ENCODE measurements around the gene NMB. TPM values are rescaled to one million over a fixed set of nuclear protein-coding genes. Genes with fewer than 3 reads are reported as not detected.

The NMB gene
- total and polyA plus RNA-seq, 2 of the 13 experiments (the other 11 are each of a cell fraction or from before 2014, with no cell fraction given): 10.4 to 25.4 TPM

- H3K27me3 ChIP-seq (ENCODE audit: control insufficient read depth in 1 of 2, insufficient read depth in 2 of 2, low read length in 2 of 2): no peaks in the 10 kb centered on the region; a peak in 1 of 5 replicates
- no peak for DNase-seq (ENCODE audit: low spot score)
- intact Hi-C loops (cut with micrococcal nuclease; ENCODE audit: unreplicated experiment): loop anchor here (1.0 to 10.0 kb wide), 5 partner anchors 58 to 271 kb away; partner anchors contain the start of genes ALPK3 and SEC11A
- peaks cover 11% of the 10 kb centered on the region for H3K79me2 ChIP-seq (ENCODE audit: insufficient read depth, low read length)
- in situ Hi-C loops (cut with HindIII; ENCODE audit: extremely low pct_ligation_motif_present, low pct_unique_long_range_greater_than_20kb): loop anchor here (5.0 to 10.0 kb wide), 2 partner anchors 70 to 267 kb away; no protein-coding TSS in a partner anchor
- H3K36me3 ChIP-seq (replicated peaks in 1 of 2; ENCODE audit: control insufficient read depth in 1 of 2, insufficient read depth in 2 of 2, low read length in 2 of 2): no peaks in the 10 kb centered on the region; a peak in 1 of 5 replicates
- H2AFZ ChIP-seq (ENCODE audit: low read length): no peak overlapping the region
- WGBS (ENCODE audit: low lambda C conversion rate): 77% methylated on average over 4 of the region's 17 CpGs
- no peak for FAIRE-seq
- H3K4me3 ChIP-seq (replicated peaks in 1 of 3; ENCODE audit: insufficient read depth in 1 of 3, low read depth in 2 of 3, low read length in 3 of 3): peak overlapping the region; percentile 52 to 75 (median 56)
- BruUV-seq (replicated peaks): no TSS peak
- POLR2A ChIA-PET: interaction anchor here (1.1 to 2.6 kb wide), 3 partner anchors 26 to 57 kb away, joined by 4 to 11 read pairs (median 9); partner anchors contain the start of gene ZSCAN2
- H3K9ac ChIP-seq (ENCODE audit: insufficient read depth, low read depth, low read length): peak overlapping the region; percentile 71
- CTCF ChIA-PET (ENCODE audit: low intra/inter-chr PET ratio, low total read pairs): interaction anchor here (1.2 to 2.4 kb wide), 2 partner anchors 58 to 70 kb away, joined by 4 to 34 read pairs; partner anchors contain the start of gene ZSCAN2
- H3K27ac ChIP-seq (ENCODE audit: extremely low read length, insufficient read depth, low read length): peak overlapping the region; percentile 78
- TF ChIP-seq NR2C2 (CRISPR knock-in tag; IDR thresholded peaks at IDR 0.05; ENCODE audit: borderline replicate concordance) (no peak), RNF2 (conservative IDR thresholded peaks at IDR 0.05; ENCODE audit: low read depth) (no peak), ZNF224 (CRISPR knock-in tag; IDR thresholded peaks at IDR 0.05) (no peak), THAP7 (CRISPR knock-in tag; IDR thresholded peaks at IDR 0.05) (0 out of 2 replicates have a peak, but pooled peaks have one; percentile 73), ARHGAP35 (CRISPR knock-in tag; IDR thresholded peaks at IDR 0.05; ENCODE audit: borderline replicate concordance) (peak; percentile 58; the same call in 1 of the 2 replicates), ZNF557 (CRISPR knock-in tag; IDR thresholded peaks at IDR 0.05) (no peak), ZNF280D (CRISPR knock-in tag; IDR thresholded peaks at IDR 0.05) (no peak), ZNF709 (CRISPR knock-in tag; IDR thresholded peaks at IDR 0.05) (0 out of 2 replicates have a peak, but pooled peaks have one; percentile 38), KMT2A (CRISPR knock-in tag; IDR thresholded peaks at IDR 0.05) (0 out of 2 replicates have a peak, but pooled peaks have one; percentile 17), CREB3 (CRISPR knock-in tag; IDR thresholded peaks at IDR 0.05) (no peak), KDM5B (CRISPR knock-in tag; IDR thresholded peaks at IDR 0.05; ENCODE audit: borderline replicate concordance) (no peak), ARNT2 (CRISPR knock-in tag; IDR thresholded peaks at IDR 0.05; ENCODE audit: low read depth) (no peak), SAFB2 (CRISPR knock-in tag; IDR thresholded peaks at IDR 0.05; ENCODE audit: borderline replicate concordance, low read depth) (no peak)
- H4K20me1 ChIP-seq (ENCODE audit: insufficient read depth, low read length): no peaks in the 10 kb centered on the region
- no peaks in the 10 kb centered on the region for H3K9me3 ChIP-seq (ENCODE audit: low read length)
- peaks cover 57% of the 10 kb centered on the region for H3K4me1 ChIP-seq (ENCODE audit: insufficient read depth, low read length)
- H3K4me2 ChIP-seq (ENCODE audit: low read depth, low read length): peak overlapping the region; percentile 87
- no peak for ATAC-seq
These were observed 285 bp downstream of the NMB start for GRCh38 chr15:84657748-84658079.
